ENCODE data around the gene TRAF3IP3.

- no peak for TF ChIP-seq CTCF (IDR thresholded peaks at IDR 0.05)
- no peak for TF ChIP-seq POLR2A (IDR thresholded peaks at IDR 0.05)
Measured at GRCh38 chr1:209784265-209785169, 28.7 kb downstream of the TRAF3IP3 start, which contains the start of gene C1orf74.
